Fibroblast of the aortic adventitia (primary cell): Measurements from ENCODE around the gene DDB1. TPM values are rescaled to one million over a fixed set of nuclear protein-coding genes. Genes with fewer than 3 reads are reported as not detected.

ENCODE experiments used
- DNase-seq: peaks from one replicate; pipeline ENCODE4 v3.0.0-alpha.2; 2010; ENCODE audit warnings: low read depth
- H3K4me3 ChIP-seq: 2 replicates; pipeline ENCODE4 v1.5.1; 2011; ENCODE audit warnings: low read depth, mild to moderate bottlenecking, control low read depth, low read length, moderate library complexity
- total RNA-seq: library from RNA; depleted of rRNA; stranded (reverse); fragments of >200 nt; gene quantifications from 2 replicates; pipeline ENCODE4 v1.2.3, GENCODE V29; 2012; ENCODE audit warnings: low replicate concordance
- TF ChIP-seq, protein P1 (sequence below): IDR thresholded peaks from 2 replicates; pipeline ENCODE4 v1.5.1; 2011; ENCODE audit warnings: mild to moderate bottlenecking, low read length, control low read depth, inconsistent platforms; ENCODE audit not compliant: insufficient read depth

The DDB1 gene
- total RNA-seq, 1 donor = 290 TPM

GRCh38 chr11:61292356-61292755 is 40.5 kb downstream of the DDB1 start:
- DNase-seq = no peak
- no peak overlapping the region for H3K4me3 ChIP-seq
- TF ChIP-seq, protein P1, sequence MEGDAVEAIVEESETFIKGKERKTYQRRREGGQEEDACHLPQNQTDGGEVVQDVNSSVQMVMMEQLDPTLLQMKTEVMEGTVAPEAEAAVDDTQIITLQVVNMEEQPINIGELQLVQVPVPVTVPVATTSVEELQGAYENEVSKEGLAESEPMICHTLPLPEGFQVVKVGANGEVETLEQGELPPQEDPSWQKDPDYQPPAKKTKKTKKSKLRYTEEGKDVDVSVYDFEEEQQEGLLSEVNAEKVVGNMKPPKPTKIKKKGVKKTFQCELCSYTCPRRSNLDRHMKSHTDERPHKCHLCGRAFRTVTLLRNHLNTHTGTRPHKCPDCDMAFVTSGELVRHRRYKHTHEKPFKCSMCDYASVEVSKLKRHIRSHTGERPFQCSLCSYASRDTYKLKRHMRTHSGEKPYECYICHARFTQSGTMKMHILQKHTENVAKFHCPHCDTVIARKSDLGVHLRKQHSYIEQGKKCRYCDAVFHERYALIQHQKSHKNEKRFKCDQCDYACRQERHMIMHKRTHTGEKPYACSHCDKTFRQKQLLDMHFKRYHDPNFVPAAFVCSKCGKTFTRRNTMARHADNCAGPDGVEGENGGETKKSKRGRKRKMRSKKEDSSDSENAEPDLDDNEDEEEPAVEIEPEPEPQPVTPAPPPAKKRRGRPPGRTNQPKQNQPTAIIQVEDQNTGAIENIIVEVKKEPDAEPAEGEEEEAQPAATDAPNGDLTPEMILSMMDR = no peak

DNA sequence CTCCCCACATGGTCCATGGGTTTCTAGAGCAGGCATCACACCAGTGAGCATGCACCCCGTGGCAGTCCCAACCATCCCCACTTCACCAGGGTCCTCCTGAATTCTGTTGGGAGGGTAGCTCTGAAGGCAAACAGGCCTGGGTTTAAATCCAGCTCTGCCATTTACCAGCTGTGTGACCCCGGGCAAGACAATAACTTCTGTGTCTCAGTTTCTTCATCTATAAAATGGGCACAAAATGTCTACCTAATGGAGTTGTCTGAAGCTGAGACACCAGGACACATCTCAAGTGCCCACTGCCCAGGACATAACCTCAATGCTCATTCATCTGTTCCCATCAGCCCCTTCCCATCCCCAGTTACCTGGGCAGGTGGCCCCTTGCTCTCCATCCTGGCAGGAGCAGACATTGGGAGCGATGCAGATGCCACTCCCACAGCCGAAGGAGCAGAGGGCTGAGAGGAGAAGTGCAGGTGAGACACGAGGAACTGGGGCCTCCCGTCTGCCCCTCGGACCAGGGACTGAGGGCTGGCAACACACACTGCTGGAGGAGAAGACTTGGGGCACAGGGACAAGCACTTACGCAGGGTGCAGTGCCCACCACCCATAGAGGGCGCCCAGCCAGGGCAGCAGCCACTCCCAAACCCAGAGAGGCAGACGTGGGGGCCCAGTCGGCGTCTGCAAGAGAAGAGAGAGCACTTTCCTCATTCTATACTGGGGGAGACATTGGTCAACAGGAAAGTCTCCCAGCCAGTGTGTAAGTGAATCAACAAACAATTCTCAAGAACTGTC is 41.8 kb downstream of the DDB1 start:
- TF ChIP-seq, protein P1 = no peak
- DNase-seq = no peak

GRCh38 chr11:61287338-61287977 is 45.4 kb downstream of the DDB1 start:
- TF ChIP-seq, protein P1 = no peak
- no peak for DNase-seq
- H3K4me3 ChIP-seq = no peak overlapping the region

More for the DNA sequence above, 41.8 kb downstream of the DDB1 start:
- no peak overlapping the region for H3K4me3 ChIP-seq

DNA sequence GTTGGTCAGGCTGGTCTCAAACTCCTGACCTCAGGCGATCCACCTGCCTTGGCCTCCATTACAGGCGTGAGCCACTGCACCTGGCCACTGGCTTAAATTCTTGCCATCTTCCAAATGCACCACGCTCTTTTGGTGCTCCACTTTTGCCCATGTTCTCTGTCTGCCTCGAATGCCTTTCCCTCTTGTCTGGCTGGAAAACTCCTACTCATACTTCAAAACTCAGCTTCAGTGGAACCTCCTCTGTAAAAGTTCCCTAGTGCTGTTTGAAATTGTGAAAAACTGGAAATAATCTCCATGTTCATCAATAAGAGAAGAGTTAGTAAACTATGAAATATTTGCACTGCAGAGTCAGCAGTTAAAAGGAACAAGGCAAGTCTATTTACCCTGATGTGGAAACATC is 49.3 kb downstream of the DDB1 start:
- DNase-seq = no peak
- H3K4me3 ChIP-seq = no peak overlapping the region
- TF ChIP-seq, protein P1 = no peak

- no peak overlapping the region for H3K4me3 ChIP-seq
- DNase-seq = no peak
- TF ChIP-seq, protein P1 = no peak
Measured at GRCh38 chr11:61281581-61282250, 51.2 kb downstream of the DDB1 start.

- no peak overlapping the region for H3K4me3 ChIP-seq
- TF ChIP-seq, protein P1 = no peak
- DNase-seq = no peak
Measured at GRCh38 chr11:61280883-61281580, 51.9 kb downstream of the DDB1 start.
